ENCODE data around the gene DPP10. TPM values are rescaled to one million over a fixed set of nuclear protein-coding genes. Genes with fewer than 3 reads are reported as not detected.

The DPP10 gene
- total RNA-seq, 1 donor from 2014 or later: 2.1 TPM

GRCh38 chr2:115650827-115651226 lies 1208.4 kb downstream of the DPP10 start:
- Mint-ChIP-seq H3K27me3 (ENCODE audit: low read depth) (no peaks in the 10 kb centered on the region), H3K9me3 (peaks cover 3% of the 10 kb centered on the region), H3K36me3 (ENCODE audit: low read depth) (no peaks in the 10 kb centered on the region), H3K27ac (ENCODE audit: unreplicated experiment) (no peak overlapping the region), H3K4me1 (no peaks in the 10 kb centered on the region), H3K4me3 (no peak overlapping the region)
- TF ChIP-seq, protein P1, sequence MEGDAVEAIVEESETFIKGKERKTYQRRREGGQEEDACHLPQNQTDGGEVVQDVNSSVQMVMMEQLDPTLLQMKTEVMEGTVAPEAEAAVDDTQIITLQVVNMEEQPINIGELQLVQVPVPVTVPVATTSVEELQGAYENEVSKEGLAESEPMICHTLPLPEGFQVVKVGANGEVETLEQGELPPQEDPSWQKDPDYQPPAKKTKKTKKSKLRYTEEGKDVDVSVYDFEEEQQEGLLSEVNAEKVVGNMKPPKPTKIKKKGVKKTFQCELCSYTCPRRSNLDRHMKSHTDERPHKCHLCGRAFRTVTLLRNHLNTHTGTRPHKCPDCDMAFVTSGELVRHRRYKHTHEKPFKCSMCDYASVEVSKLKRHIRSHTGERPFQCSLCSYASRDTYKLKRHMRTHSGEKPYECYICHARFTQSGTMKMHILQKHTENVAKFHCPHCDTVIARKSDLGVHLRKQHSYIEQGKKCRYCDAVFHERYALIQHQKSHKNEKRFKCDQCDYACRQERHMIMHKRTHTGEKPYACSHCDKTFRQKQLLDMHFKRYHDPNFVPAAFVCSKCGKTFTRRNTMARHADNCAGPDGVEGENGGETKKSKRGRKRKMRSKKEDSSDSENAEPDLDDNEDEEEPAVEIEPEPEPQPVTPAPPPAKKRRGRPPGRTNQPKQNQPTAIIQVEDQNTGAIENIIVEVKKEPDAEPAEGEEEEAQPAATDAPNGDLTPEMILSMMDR (conservative IDR thresholded peaks at IDR 0.05): no peak
- DNase-seq (ENCODE audit: low read depth, low spot score): no peak

DNA sequence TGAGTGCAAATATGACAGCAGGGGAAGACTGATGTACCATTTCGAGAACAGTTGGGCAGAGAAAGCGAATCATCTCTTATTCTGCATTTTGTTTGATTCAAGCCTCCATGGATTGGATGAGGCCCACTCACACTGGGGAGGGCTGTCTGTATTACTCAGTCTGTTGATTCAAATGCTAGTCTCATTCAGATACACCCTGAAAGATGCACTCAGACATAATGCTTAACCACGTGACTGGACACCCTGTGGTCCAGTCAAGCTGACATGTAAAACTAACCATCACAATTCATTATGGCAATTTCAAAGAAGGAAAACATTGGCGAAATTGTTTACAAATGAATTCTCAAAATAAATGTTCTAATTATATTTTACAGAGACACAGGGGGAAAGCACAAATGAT lies 1210.2 kb downstream of the DPP10 start:
- Mint-ChIP-seq H3K9me3 (peaks cover 3% of the 10 kb centered on the region), H3K27me3 (ENCODE audit: low read depth) (no peaks in the 10 kb centered on the region), H3K27ac (ENCODE audit: unreplicated experiment) (no peak overlapping the region), H3K36me3 (ENCODE audit: low read depth) (no peaks in the 10 kb centered on the region), H3K4me3 (no peak overlapping the region), H3K4me1 (no peaks in the 10 kb centered on the region)
- TF ChIP-seq, protein P1 (conservative IDR thresholded peaks at IDR 0.05): no peak
- no peak for DNase-seq (ENCODE audit: low read depth, low spot score)

- Mint-ChIP-seq H3K27ac (ENCODE audit: unreplicated experiment) (no peak overlapping the region), H3K9me3 (no peaks in the 10 kb centered on the region), H3K27me3 (ENCODE audit: low read depth) (no peaks in the 10 kb centered on the region), H3K36me3 (ENCODE audit: low read depth) (no peaks in the 10 kb centered on the region), H3K4me1 (no peaks in the 10 kb centered on the region), H3K4me3 (no peak overlapping the region)
- no peak for DNase-seq (ENCODE audit: low read depth, low spot score)
- TF ChIP-seq, protein P1 (conservative IDR thresholded peaks at IDR 0.05): no peak
Observed at GRCh38 chr2:115654362-115654761, 1211.9 kb downstream of the DPP10 start.

DNA sequence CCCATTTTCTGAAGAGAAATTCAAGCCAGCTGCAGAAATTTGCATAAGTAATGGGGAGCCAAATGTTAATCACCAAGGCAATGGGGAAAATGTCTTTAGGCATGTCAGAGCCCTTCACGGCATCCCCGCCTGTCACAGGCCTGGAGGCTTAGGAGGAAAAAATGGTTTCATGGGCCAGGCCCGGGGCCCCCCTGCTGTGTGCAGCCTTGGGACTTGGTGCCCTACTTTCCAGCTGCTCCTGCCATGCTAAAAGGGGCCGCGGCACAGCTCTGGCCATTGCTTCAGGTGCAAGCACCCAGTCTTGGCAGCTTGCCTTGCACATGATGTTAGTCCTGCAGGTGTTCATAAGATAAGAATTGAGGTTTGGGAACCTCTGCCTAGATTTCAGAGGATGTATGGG lies 1235.7 kb downstream of the DPP10 start:
- DNase-seq (ENCODE audit: low read depth, low spot score): no peak
- H3K36me3 Mint-ChIP-seq (ENCODE audit: low read depth): peaks cover 7% of the 10 kb centered on the region
- H3K9me3 Mint-ChIP-seq: peaks cover 10% of the 10 kb centered on the region
- TF ChIP-seq, protein P1 (conservative IDR thresholded peaks at IDR 0.05): no peak
- H3K4me3 Mint-ChIP-seq: no peak overlapping the region
- H3K27me3 Mint-ChIP-seq (ENCODE audit: low read depth): no peaks in the 10 kb centered on the region
- no peaks in the 10 kb centered on the region for H3K4me1 Mint-ChIP-seq
- no peak overlapping the region for H3K27ac Mint-ChIP-seq (ENCODE audit: unreplicated experiment)

- H3K27me3 Mint-ChIP-seq (ENCODE audit: low read depth): no peaks in the 10 kb centered on the region
- no peak overlapping the region for H3K27ac Mint-ChIP-seq (ENCODE audit: unreplicated experiment)
- H3K4me3 Mint-ChIP-seq: no peak overlapping the region
- peaks cover 2% of the 10 kb centered on the region for H3K36me3 Mint-ChIP-seq (ENCODE audit: low read depth)
- peaks cover 6% of the 10 kb centered on the region for H3K9me3 Mint-ChIP-seq
- no peak for DNase-seq (ENCODE audit: low read depth, low spot score)
- no peaks in the 10 kb centered on the region for H3K4me1 Mint-ChIP-seq
- TF ChIP-seq, protein P1 (conservative IDR thresholded peaks at IDR 0.05): no peak
Observed at GRCh38 chr2:115684345-115684744, 1241.9 kb downstream of the DPP10 start.

DNA sequence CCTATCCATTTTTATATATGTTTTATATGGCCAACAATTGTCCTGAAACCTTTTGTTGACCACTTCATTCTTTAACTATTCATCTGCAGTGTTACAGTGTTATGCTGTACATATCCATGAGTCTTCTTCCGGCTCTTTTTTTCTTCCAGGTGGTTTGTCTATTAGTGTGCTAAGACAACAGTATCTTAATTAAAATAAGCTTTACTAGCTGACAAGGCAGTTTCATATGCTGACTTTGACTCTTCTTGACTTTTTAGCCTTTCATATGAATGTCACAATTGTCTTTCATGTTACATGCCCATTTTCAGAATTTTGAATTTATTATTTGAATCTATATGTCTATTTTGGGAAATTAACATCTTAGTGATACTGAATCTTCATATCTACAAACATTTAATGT lies 1249.0 kb downstream of the DPP10 start:
- DNase-seq (ENCODE audit: low read depth, low spot score): no peak
- no peak overlapping the region for H3K4me3 Mint-ChIP-seq
- no peaks in the 10 kb centered on the region for H3K27me3 Mint-ChIP-seq (ENCODE audit: low read depth)
- no peak overlapping the region for H3K27ac Mint-ChIP-seq (ENCODE audit: unreplicated experiment)
- H3K4me1 Mint-ChIP-seq: no peaks in the 10 kb centered on the region
- H3K9me3 Mint-ChIP-seq: peaks cover 2% of the 10 kb centered on the region
- no peaks in the 10 kb centered on the region for H3K36me3 Mint-ChIP-seq (ENCODE audit: low read depth)
- TF ChIP-seq, protein P1 (conservative IDR thresholded peaks at IDR 0.05): no peak
